GM19193 (cell line): Measurements from ENCODE around the gene SLC39A1.

Experiments
- POLR2A ChIP-seq: IDR thresholded peaks from 4 replicates; pipeline ENCODE4 v1.6.1; 2011; ENCODE audit not compliant: insufficient read depth, insufficient read length; ENCODE audit errors: extremely low read depth

SLC39A1 gene

DNA sequence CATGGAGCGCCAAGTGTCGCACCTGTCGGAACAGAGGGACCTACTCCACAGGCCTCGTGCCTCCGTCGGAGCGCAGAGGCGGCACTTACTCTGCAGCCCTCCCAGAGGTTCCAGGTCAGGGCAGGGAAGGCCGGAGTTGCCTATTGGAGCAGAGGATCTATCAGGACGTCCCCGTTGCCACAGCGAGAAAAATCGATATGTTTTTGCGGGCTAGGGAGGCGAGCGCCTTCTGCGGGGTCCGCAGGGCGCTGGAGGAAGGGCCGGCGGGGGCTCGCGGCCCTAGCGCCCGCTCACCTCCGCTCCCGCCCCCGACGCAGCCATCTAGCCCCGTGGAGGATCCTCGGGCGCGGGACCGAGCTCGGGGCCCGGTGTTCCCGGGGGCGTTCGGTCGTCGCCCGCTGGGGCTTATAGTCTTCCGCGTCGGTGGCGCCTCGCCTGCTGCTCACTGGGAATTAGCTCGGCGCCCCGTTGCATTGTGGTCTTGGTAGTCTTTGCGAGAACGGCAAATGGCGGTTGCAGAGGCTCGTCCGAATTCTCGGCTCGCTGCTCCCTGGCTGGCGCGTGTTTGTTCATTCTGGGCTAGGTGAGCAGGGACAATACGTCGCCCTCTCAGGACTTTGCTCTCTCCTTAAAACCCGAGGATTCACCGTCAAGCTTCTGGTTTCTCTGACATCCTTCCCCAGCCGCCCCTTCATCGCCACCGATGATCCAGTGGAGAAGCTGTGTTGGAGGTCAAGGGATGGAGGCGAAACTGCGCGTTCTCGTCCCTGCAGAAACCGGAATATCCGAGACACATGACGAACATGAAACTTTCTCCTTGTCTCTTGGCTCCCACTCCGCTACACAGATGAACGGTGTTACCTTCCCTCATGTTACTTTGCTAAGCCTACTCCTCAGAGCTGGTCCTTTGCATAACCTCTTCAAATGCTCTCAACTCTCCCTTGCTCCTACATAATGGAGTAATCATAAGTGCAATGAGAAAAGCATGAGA lies 14.2 kb upstream of the SLC39A1 start, which contains the start of gene JTB:
Gene JTB, minus strand, starts transcription at position 425 of the 991 bp plus-strand sequence. Its CDS starts 422 bp downstream, at position 3.
- peak; percentile 92 for TF ChIP-seq POLR2A

DNA sequence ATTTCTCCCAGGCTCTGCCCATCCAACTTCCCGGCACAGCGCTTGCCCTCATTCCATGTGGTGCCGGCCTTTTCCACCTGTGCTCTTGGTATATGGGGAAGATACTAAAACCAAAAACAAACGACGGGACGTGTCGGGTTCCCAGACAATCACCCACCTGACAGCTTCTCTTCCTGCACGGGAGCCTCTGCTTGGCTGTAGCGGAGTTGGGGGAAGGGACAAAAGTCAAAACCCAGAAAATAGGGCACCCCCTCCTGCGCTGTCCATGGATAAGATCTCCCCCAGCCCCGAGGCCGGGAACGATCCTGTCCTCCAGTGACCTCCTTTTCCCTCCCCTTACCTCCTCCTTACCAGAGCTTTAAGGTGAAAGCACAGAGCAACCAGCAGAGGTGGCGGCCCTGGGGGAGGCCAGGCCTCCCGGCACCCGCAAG lies 13.5 kb upstream of the SLC39A1 start:
- no peak for TF ChIP-seq POLR2A

DNA sequence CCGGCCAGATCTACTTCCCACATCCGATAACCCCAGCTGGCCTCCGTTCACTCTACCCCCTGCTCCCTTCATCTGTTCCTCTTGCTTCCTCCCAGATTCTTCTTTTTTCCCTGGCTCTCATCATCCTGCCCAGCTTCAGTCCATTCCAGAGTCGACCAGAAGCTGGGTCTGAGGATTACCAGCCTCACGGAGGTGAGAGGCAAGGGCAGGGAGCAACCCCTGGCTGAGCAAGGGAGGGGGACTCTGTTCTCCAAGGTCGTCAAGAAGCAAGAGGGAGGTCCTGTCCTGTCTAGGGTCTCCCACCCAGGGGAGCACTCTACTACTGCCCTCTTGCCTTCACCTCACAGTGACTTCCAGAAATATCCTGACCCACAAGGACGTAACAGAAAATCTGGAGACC lies 10.2 kb upstream of the SLC39A1 start:
- no peak for TF ChIP-seq POLR2A

- TF ChIP-seq POLR2A, result no peak
These were observed 9.7 kb upstream of the SLC39A1 start for GRCh38 chr1:153973071-153973470.

DNA sequence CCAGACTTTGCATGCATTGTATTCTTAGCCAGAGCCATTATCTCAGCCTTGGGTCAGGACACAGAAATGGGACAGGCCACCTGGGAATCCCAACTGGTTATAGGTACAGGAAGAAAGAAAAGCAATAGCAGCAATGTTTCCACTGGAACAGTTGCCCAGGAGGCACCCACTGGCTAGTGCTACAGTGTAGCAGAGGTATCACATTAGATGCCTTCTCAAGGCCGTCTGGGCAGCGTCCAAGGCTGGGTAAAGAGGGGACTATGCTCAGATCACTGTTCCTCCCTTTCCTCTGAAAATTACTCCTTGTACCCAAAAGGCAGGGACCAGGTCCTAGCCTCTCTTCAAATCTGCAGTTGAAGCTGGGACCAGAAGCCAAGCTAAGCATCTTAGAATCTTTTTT lies 7.0 kb upstream of the SLC39A1 start:
- TF ChIP-seq POLR2A, result no peak

DNA sequence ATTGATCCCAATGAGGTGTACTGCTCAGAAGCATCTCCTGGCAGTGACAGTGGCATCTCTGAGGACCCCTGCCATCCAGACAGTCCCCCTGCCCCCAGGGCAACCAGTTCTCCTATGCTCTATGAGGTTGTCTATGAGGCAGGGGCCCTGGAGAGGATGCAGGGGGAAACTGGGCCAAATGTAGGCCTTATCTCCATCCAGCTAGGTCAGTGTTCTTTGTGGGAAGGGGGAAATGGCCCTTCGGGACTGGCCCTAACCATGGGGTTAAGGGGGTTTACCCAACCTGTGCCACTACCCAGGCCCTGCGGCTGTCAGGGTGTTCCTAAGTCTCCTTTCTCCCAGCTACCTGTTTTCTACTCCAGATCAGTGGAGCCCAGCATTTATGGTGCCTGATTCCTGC lies 5.6 kb upstream of the SLC39A1 start:
- no peak for TF ChIP-seq POLR2A

DNA sequence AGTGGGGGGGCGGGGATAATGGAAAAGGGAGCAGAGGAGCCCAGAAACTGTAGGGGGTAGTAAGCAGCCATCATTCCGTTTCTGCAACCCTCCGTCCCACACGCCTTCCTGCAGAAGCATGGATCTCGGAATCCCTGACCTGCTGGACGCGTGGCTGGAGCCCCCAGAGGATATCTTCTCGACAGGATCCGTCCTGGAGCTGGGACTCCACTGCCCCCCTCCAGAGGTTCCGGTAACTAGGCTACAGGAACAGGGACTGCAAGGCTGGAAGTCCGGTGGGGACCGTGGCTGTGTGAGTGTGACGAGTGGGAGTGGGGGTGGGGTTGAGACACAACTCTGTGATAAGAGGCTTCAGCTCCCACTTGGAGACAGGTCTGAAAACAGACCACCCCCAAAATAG lies 5.1 kb upstream of the SLC39A1 start:
- no peak for TF ChIP-seq POLR2A

- no peak for TF ChIP-seq POLR2A
These were observed 4.6 kb upstream of the SLC39A1 start for GRCh38 chr1:153968000-153968363.

- peak; percentile 78 for TF ChIP-seq POLR2A
These were observed 4.0 kb upstream of the SLC39A1 start, which contains the start of gene CREB3L4 for GRCh38 chr1:153967107-153967999. Gene CREB3L4 (plus strand): TSS chr1:153967902. CDS start chr1:153968526, 624 bp downstream.

- no peak for TF ChIP-seq POLR2A
These were observed 554 bp upstream of the SLC39A1 start for GRCh38 chr1:153963850-153964331.

DNA sequence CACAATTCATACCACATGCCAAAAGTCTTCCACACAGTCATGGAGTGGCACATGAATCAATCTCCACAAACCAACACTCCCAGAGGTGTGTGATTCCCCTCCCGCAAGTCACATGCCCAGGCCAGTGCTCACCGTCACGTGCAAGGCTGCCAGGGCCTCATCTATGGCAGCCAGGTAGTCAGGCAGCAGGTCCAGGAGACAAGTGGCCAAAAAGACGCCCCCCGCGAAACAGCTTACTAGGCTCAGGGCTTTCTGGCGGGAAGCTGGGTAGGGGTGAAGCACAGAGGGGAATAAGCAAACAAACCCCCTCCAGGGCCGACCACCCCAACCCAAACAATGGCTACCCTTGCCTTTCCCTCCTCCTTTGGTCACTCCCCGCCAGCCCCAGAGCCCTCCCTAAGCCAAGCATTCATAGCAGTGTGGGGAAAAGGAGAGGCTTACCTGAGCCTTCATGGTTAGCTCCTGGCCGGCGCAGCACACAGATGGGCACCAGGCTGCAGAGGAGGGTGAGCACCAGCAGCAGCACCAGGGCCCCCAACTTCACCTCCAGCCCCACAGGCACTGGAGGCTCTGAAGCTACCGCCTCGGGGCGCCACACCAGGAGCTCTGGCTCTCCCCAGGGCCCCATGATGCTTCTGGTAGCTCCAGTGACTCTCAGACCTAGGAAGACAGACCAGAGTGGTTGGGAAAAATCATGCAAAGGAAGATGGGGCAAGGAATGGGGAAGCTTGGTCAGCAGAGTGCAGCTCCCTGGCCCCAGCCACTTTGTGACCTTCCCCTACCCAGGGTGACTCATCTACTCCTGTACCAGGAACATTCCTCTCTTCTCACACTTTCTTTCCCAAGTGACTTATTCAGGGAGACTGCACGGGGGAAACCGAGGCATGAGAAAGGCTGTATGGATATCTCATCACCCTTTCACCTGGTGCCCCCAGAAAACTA lies 978 bp downstream of the SLC39A1 start:
- no peak for TF ChIP-seq POLR2A

DNA sequence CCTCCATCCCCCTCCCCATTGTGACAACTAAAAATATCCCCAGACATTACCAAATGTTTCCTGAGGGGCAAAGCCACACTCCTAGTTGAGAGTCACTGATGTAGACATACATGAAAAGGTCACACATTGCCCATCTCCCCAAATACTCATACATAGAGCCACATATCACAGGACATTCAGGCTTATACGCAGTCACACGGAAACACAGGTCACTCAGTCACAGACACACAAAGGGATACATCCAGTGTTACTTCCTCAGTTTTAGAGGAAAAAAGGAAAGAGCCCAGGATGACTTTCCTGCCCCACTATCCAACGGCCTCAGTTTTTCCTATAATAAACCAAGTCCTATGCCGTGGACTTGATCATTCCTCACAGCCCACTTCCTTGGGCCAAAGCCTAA lies 1.9 kb downstream of the SLC39A1 start:
- no peak for TF ChIP-seq POLR2A

- TF ChIP-seq POLR2A, result no peak
These were observed 3.1 kb downstream of the SLC39A1 start for GRCh38 chr1:153960206-153960605.

DNA sequence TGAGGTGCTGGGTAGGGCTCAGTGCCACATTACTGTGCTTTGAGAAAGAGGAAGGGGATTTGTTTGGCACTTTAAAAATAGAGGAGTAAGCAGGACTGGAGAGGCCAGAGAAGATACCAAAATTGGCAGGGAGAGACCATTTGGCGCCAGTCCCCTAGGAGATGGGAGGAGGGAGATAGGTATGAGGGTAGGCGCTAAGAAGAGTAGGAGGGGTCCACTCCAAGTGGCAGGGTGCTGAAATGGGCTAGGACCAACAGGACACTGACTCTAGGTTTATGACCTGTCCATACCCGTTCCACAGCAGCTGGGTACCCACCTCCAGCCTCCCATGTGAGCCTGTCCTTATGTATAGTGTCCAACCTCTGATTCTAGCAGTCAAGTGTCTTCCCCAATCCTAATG lies 3.9 kb downstream of the SLC39A1 start:
- TF ChIP-seq POLR2A, result no peak

GRCh38 chr1:153958961-153959260 lies 4.4 kb downstream of the SLC39A1 start:
- no peak for TF ChIP-seq POLR2A
